Retinal pigment epithelial cell (primary cell): ENCODE results near the gene IFT81.
A peak's percentile ranks its signal among the peaks of the same experiment; 100 is the strongest.

Experiments used
- DNase-seq: peaks from one replicate; pipeline ENCODE4 v3.0.0-alpha.2; 2010; ENCODE audit warnings: low read depth
- H3K4me3 ChIP-seq: 2 replicates; pipeline ENCODE4 v1.5.1; 2011; ENCODE audit warnings: mild to moderate bottlenecking, low read length, control low read depth, moderate library complexity
- CTCF ChIP-seq: conservative IDR thresholded peaks from 2 replicates; pipeline ENCODE4 v1.5.1; 2011; ENCODE audit warnings: low read depth, low read length, control low read depth, inconsistent platforms

The IFT81 gene

DNA sequence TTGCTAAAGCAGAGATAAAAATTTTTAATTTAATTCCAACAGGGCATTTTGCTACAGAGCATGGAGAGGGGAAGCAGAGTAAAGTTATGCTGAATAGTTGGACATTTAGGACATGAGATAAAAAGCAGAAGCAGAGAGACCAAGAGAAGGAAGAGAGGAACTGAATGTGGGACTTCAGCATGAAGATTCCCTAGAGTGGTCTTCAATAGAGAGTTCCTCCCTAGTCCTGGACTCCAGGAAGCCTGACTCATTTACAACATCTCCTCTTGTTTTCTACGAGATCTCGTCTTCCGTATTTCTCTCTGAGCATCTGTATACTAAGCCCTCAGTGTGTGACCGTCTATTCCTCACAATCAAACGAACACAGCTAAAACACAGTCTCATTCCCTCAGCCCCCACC, 35.2 kb upstream of the IFT81 start:
- TF ChIP-seq CTCF, result no peak
- H3K4me3 ChIP-seq, result no peak overlapping the region
- DNase-seq, result no peak

GRCh38 chr12:110090266-110091135, 33.7 kb upstream of the IFT81 start:
- no peak for DNase-seq
- no peak overlapping the region for H3K4me3 ChIP-seq
- no peak for TF ChIP-seq CTCF

DNA sequence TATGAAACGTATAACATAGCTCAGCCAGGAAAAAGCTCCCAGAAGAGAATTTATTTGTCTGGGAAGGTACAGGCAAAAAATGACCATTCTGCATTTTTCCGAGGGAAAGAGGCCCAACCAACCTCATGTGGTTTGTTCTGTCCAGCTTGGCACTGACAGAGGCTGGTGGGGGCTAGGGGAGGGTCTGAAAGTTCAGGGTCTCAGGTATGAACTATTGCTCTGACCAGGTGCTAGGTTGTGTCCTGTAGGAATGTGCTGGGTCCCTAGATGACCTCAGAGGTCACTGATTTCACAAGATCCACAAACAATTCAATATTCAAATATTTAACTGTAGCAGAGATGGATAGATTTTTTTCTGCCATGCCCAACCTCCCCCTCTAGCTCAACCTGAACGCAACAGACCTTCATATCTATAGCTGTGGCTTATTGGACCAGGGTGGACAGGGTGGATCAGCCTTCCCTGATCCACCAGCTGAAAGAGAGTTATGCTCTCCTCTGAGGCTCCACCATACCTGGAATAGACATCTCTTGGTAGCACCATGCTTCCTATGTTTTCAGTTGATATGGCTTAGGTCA, 32.9 kb upstream of the IFT81 start:
- no peak for DNase-seq
- TF ChIP-seq CTCF, result no peak
- no peak overlapping the region for H3K4me3 ChIP-seq

- TF ChIP-seq CTCF, result no peak
- no peak for DNase-seq
- no peak overlapping the region for H3K4me3 ChIP-seq
Measured at GRCh38 chr12:110093631-110094311, 30.4 kb upstream of the IFT81 start.

DNA sequence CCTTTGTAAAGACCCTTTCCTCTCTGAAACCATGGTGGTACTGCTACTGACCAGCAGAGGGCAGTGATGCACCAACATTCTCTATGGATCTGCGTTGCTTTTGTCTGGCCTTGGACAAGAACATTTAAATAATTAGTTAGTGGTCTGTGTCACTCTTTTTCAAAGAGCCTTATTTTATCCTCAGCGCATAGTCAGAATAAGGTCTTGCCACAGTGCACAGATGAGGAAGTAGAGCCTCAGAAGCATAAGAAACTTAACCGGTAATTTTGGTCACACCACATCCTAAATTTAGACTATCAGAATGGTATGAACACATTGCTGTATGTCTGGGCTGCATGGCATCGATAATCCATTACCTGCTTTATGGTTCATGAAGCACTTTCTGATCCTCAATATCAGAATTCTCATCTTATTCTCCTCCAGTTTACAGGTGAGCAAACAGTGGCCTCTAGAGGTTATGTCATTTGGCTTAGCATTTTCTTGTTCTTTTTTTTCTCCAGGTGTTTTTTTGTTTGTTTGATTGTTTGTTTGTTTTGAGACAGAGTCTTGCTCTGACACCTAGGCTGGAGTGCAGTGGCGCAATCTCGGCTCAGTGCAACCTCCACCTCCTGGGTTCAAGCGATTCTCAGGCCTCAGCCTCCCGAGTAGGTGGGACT, 23.7 kb upstream of the IFT81 start:
- H3K4me3 ChIP-seq, result no peak overlapping the region
- DNase-seq, result no peak
- TF ChIP-seq CTCF, result peak; percentile 96

DNA sequence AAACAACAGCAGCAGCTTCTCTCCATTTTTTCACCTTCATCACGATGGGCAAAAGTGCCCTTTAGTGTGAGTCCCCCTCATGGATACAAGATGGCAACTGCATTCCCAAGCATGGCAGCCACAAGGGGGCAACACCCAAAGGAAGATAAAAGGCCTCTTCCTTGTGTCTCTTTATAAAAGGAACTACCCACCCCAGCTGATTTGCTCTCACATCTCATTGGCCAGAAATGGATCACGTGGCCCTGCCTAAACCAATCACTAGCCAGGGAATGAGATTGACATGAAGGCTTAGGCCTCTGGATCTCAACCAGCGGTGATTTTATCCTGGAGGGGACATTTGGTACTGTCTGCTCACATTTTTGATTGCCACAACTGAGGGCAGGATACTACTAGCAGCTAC, 21.9 kb upstream of the IFT81 start:
- TF ChIP-seq CTCF, result peak; percentile 56
- H3K4me3 ChIP-seq, result no peak overlapping the region
- no peak for DNase-seq
